Measurements from ENCODE around the gene ANXA2R. TPM values are rescaled to one million over a fixed set of nuclear protein-coding genes. Genes with fewer than 3 reads are reported as not detected.
A peak's percentile ranks its signal among the peaks of the same experiment; 100 is the strongest.

The ANXA2R gene
- total RNA-seq, 1 experiment from 2014 or later: 3.6 TPM

GRCh38 chr5:43001748-43002147, 38.4 kb downstream of the ANXA2R start:
- H3K9me2 ChIP-seq (ENCODE audit: insufficient read depth): peaks cover 4% of the 10 kb centered on the region; the same call in 1 of the 2 replicates
- H3K79me2 ChIP-seq (ENCODE audit: low read depth): 0 out of 2 replicates have a peak, but pooled peaks cover 4% of the 10 kb centered on the region
- peak overlapping the region; percentile 82; the same call in 1 of the 2 replicates for H2AFZ ChIP-seq
- H3K27me3 ChIP-seq (ENCODE audit: insufficient read depth, low read depth): no peaks in the 10 kb centered on the region
- BruUV-seq (replicated peaks): no TSS peak
- H3K27ac ChIP-seq: peak overlapping the region; percentile 59
- peak overlapping the region; percentile 79 for H3K4me2 ChIP-seq
- no peak for DNase-seq
- H3K4me3 ChIP-seq: no peak overlapping the region
- intact Hi-C loops (cut with micrococcal nuclease; ENCODE audit: unreplicated experiment): loop anchor here (2.0 to 5.0 kb wide), 5 partner anchors 37 to 311 kb away; partner anchors contain the start of gene HMGCS1
- no peak for TF ChIP-seq EZH2 (IDR thresholded peaks at IDR 0.05; ENCODE audit: low read depth)
- TF ChIP-seq CTCF (conservative IDR thresholded peaks at IDR 0.05): no peak
- no peaks in the 10 kb centered on the region for H3K36me3 ChIP-seq (ENCODE audit: low read depth)
- peaks cover 29% of the 10 kb centered on the region for H3K4me1 ChIP-seq (replicated peaks; ENCODE audit: insufficient read depth)
- ChIA-PET CTCF (interaction anchor here (0.7 to 2.0 kb wide), 2 partner anchors 93 to 179 kb away, joined by 5 to 13 read pairs; no protein-coding TSS in a partner anchor), POLR2A (ENCODE audit: unreplicated experiment) (no interaction called here)
- H3F3A ChIP-seq (ENCODE audit: insufficient read depth, low read depth): peaks cover 25% of the 10 kb centered on the region
- no peaks in the 10 kb centered on the region for H3K9me3 ChIP-seq (ENCODE audit: insufficient read depth, low read depth)
- no peaks in the 10 kb centered on the region for H4K20me1 ChIP-seq (ENCODE audit: insufficient read depth)

- H3K4me1 ChIP-seq (replicated peaks; ENCODE audit: insufficient read depth): peaks cover 29% of the 10 kb centered on the region
- peak overlapping the region; percentile 59 for H3K27ac ChIP-seq
- H3F3A ChIP-seq (ENCODE audit: insufficient read depth, low read depth): peaks cover 25% of the 10 kb centered on the region
- BruUV-seq (replicated peaks): no TSS peak
- ChIA-PET CTCF (interaction anchor here (2.0 kb wide), 1 partner anchor 92 kb away, joined by 5 read pairs; no protein-coding TSS in a partner anchor), POLR2A (ENCODE audit: unreplicated experiment) (no interaction called here)
- no peaks in the 10 kb centered on the region for H4K20me1 ChIP-seq (ENCODE audit: insufficient read depth)
- TF ChIP-seq CTCF (conservative IDR thresholded peaks at IDR 0.05): no peak
- no peak for TF ChIP-seq EZH2 (IDR thresholded peaks at IDR 0.05; ENCODE audit: low read depth)
- no peaks in the 10 kb centered on the region for H3K9me3 ChIP-seq (ENCODE audit: insufficient read depth, low read depth)
- H3K79me2 ChIP-seq (ENCODE audit: low read depth): 0 out of 2 replicates have a peak, but pooled peaks cover 4% of the 10 kb centered on the region
- peaks cover 4% of the 10 kb centered on the region; the same call in 1 of the 2 replicates for H3K9me2 ChIP-seq (ENCODE audit: insufficient read depth)
- no peaks in the 10 kb centered on the region for H3K36me3 ChIP-seq (ENCODE audit: low read depth)
- DNase-seq: peak; percentile 78 to 79
- peak overlapping the region; percentile 55 for H3K4me3 ChIP-seq
- H3K4me2 ChIP-seq: peak overlapping the region; percentile 79
- H2AFZ ChIP-seq: peak overlapping the region; percentile 82
- H3K27me3 ChIP-seq (ENCODE audit: insufficient read depth, low read depth): no peaks in the 10 kb centered on the region
- intact Hi-C loops (cut with micrococcal nuclease; ENCODE audit: unreplicated experiment): loop anchor here (1.0 to 5.0 kb wide), 6 partner anchors 7 to 311 kb away; partner anchors contain the start of gene HMGCS1
Measured at GRCh38 chr5:43000914-43001313, 39.2 kb downstream of the ANXA2R start.

DNA sequence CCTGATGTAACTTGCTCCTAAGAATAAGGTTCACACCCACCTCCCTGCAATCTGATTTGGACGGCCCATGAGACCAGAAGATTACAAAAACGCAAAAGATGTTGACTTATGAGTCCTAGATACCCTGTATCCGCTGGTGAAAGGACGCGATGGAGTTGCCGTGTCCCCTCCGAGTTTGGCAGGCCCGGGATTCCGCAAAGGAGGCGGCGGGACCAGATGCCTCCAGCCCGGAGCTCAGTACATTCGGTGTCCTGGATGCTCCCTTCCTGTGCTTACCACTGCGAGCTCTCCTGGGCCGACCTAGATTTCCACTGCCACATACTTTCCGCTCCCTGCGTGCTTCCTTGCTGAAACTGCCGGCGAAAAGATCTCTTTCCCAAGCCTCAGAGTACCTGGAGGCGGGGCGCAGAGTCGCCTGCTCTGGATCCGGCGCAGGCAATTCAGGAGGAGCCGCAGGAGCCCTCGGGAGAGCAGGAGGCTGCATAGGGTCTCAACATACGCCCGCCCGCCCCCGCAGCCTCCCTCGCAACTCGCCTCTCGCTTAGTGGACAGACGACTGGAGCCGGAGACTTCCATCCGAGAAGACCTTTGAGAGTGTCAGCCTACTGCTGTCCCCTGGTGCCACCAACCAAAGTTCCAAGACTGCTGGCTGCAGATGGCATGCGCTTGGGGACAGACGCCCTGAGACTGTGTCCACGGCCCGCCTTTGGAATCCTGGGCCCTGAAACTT, 39.8 kb downstream of the ANXA2R start:
- ChIA-PET CTCF (interaction anchor here (0.6 to 2.0 kb wide), 2 partner anchors 41 to 92 kb away, joined by 4 to 5 read pairs; no protein-coding TSS in a partner anchor), POLR2A (ENCODE audit: unreplicated experiment) (interaction anchor here (0.5 kb wide), 1 partner anchor 9 kb away, joined by 5 read pairs; no protein-coding TSS in a partner anchor)
- Histone ChIP-seq H3K36me3 (ENCODE audit: low read depth) (no peaks in the 10 kb centered on the region; the same call in 1 of the 2 replicates), H3K27me3 (ENCODE audit: insufficient read depth, low read depth) (no peaks in the 10 kb centered on the region), H3F3A (ENCODE audit: insufficient read depth, low read depth) (peaks cover 25% of the 10 kb centered on the region), H3K4me3 (peak overlapping the region; percentile 55), H3K9me3 (ENCODE audit: insufficient read depth, low read depth) (peaks cover 1% of the 10 kb centered on the region; the same call in 1 of the 2 replicates), H3K27ac (peak overlapping the region; percentile 59), H3K4me1 (replicated peaks; ENCODE audit: insufficient read depth) (peaks cover 29% of the 10 kb centered on the region), H3K79me2 (ENCODE audit: low read depth) (0 out of 2 replicates have a peak, but pooled peaks cover 4% of the 10 kb centered on the region), H4K20me1 (ENCODE audit: insufficient read depth) (no peaks in the 10 kb centered on the region), H3K9me2 (ENCODE audit: insufficient read depth) (peaks cover 4% of the 10 kb centered on the region; the same call in 1 of the 2 replicates), H3K4me2 (peak overlapping the region; percentile 79), H2AFZ (peak overlapping the region; percentile 82)
- TSS peak; percentile 27 for BruUV-seq (replicated peaks)
- TF ChIP-seq CTCF (conservative IDR thresholded peaks at IDR 0.05) (no peak), EZH2 (IDR thresholded peaks at IDR 0.05; ENCODE audit: low read depth) (no peak)
- peak; percentile 69 to 81 for DNase-seq
- intact Hi-C loops (cut with micrococcal nuclease; ENCODE audit: unreplicated experiment): loop anchor here (1.0 to 5.0 kb wide), 6 partner anchors 8 to 312 kb away; partner anchors contain the start of gene HMGCS1

All from PC-9 (cell line).